Osteocyte (in vitro differentiated cells): ENCODE data around the gene MKX. TPM values are rescaled to one million over a fixed set of nuclear protein-coding genes. Genes with fewer than 3 reads are reported as not detected.

Experiments used
- DNase-seq: peaks from one replicate; pipeline ENCODE4 v3.0.0; 2021; ENCODE audit warnings: mixed read lengths; ENCODE audit not compliant: unreplicated experiment; ENCODE audit errors: extremely low spot score
- H3K27ac Mint-ChIP-seq: one replicate; pipeline ENCODE4 v1.8.0; 2021; ENCODE audit warnings: mild to moderate bottlenecking, mixed read lengths; ENCODE audit not compliant: unreplicated experiment
- H3K27me3 Mint-ChIP-seq: one replicate; pipeline ENCODE4 v1.8.0; 2021; ENCODE audit warnings: mixed read lengths; ENCODE audit not compliant: unreplicated experiment
- H3K36me3 Mint-ChIP-seq: one replicate; pipeline ENCODE4 v1.8.0; 2021; ENCODE audit warnings: mixed read lengths; ENCODE audit not compliant: unreplicated experiment
- H3K4me1 Mint-ChIP-seq: one replicate; pipeline ENCODE4 v1.8.0; 2021; ENCODE audit warnings: mixed read lengths; ENCODE audit not compliant: unreplicated experiment
- H3K4me3 Mint-ChIP-seq: one replicate; pipeline ENCODE4 v1.8.0; 2021; ENCODE audit warnings: mild to moderate bottlenecking, moderate library complexity, mixed read lengths; ENCODE audit not compliant: unreplicated experiment
- H3K9me3 Mint-ChIP-seq: one replicate; pipeline ENCODE4 v1.8.0; 2021; ENCODE audit warnings: mixed read lengths; ENCODE audit not compliant: unreplicated experiment
- CTCF ChIP-seq: fragments of 200-600 bp; sonication (generic); IDR thresholded peaks from 2 replicates; pipeline ENCODE4 v1.5.0; 2021; ENCODE audit warnings: antibody characterized with exemption, mild to moderate bottlenecking, moderate library complexity
- total RNA-seq: library from RNA; stranded (reverse); gene quantifications from 2 replicates; pipeline ENCODE4 v1.2.1, GENCODE V29; 2021

MKX gene
- total RNA-seq, 1 donor from 2014 or later: 21.5 TPM

- Mint-ChIP-seq H3K27me3 (no peaks in the 10 kb centered on the region), H3K4me3 (no peak overlapping the region), H3K27ac (no peak overlapping the region), H3K9me3 (peaks cover 13% of the 10 kb centered on the region), H3K36me3 (peaks cover 2% of the 10 kb centered on the region), H3K4me1 (peaks cover 9% of the 10 kb centered on the region)
- no peak for TF ChIP-seq CTCF
- no peak for DNase-seq
Observed at GRCh38 chr10:27646604-27647175, 98.9 kb downstream of the MKX start.

GRCh38 chr10:27646194-27646593, 99.4 kb downstream of the MKX start:
- Mint-ChIP-seq H3K4me3 (no peak overlapping the region), H3K9me3 (peaks cover 15% of the 10 kb centered on the region)
- no peak for TF ChIP-seq CTCF

GRCh38 chr10:27644307-27644939, 101.2 kb downstream of the MKX start:
- no peak for DNase-seq
- no peak overlapping the region for H3K27ac Mint-ChIP-seq
- H3K27me3 Mint-ChIP-seq: no peaks in the 10 kb centered on the region
- peaks cover 2% of the 10 kb centered on the region for H3K36me3 Mint-ChIP-seq
- peaks cover 15% of the 10 kb centered on the region for H3K9me3 Mint-ChIP-seq
- no peak overlapping the region for H3K4me3 Mint-ChIP-seq
- H3K4me1 Mint-ChIP-seq: peaks cover 9% of the 10 kb centered on the region
- TF ChIP-seq CTCF: no peak

More at GRCh38 chr10:27646194-27646593, 99.4 kb downstream of the MKX start:
- no peak overlapping the region for H3K27ac Mint-ChIP-seq
- H3K36me3 Mint-ChIP-seq: peaks cover 2% of the 10 kb centered on the region
- H3K4me1 Mint-ChIP-seq: peaks cover 9% of the 10 kb centered on the region
- no peak for DNase-seq
- no peaks in the 10 kb centered on the region for H3K27me3 Mint-ChIP-seq

- Mint-ChIP-seq H3K4me1 (peaks cover 15% of the 10 kb centered on the region), H3K9me3 (peaks cover 15% of the 10 kb centered on the region), H3K36me3 (peaks cover 2% of the 10 kb centered on the region), H3K27me3 (no peaks in the 10 kb centered on the region), H3K4me3 (no peak overlapping the region), H3K27ac (no peak overlapping the region)
- TF ChIP-seq CTCF: no peak
- no peak for DNase-seq
Observed at GRCh38 chr10:27643301-27643700, 102.3 kb downstream of the MKX start.

GRCh38 chr10:27642023-27642589, 103.5 kb downstream of the MKX start:
- no peak overlapping the region for H3K4me3 Mint-ChIP-seq
- H3K36me3 Mint-ChIP-seq: peaks cover 2% of the 10 kb centered on the region
- peaks cover 27% of the 10 kb centered on the region for H3K4me1 Mint-ChIP-seq
- H3K9me3 Mint-ChIP-seq: peaks cover 15% of the 10 kb centered on the region
- H3K27me3 Mint-ChIP-seq: no peaks in the 10 kb centered on the region
- TF ChIP-seq CTCF: no peak
- no peak for DNase-seq
- no peak overlapping the region for H3K27ac Mint-ChIP-seq
